Activated CD8-positive, alpha-beta memory T cell treated with anti-CD3 and anti-CD28 coated beads for 36 hours (primary cell): ENCODE measurements around the gene CSNK1G2. TPM values are rescaled to one million over a fixed set of nuclear protein-coding genes. Genes with fewer than 3 reads are reported as not detected.
"Not testable (repeated sequence)": the region's sequence is repeated elsewhere in the genome, so short reads cannot be mapped to it uniquely, and the experiment has no call there.

Experiments used
- CTCF ChIA-PET: fragments of 350-600 bp; sonication (Branson Sonifier 250); formaldehyde crosslinking; loops from one replicate; lab custom pipeline; 2021; ENCODE audit warnings: antibody characterized with exemption; lab: Charles Lee
- POLR2A ChIA-PET: fragments of 350-600 bp; sonication (Branson Sonifier 250); formaldehyde crosslinking; loops from one replicate; lab custom pipeline; 2021; ENCODE audit warnings: antibody characterized with exemption; lab: Charles Lee
- total RNA-seq, 2 experiments: library from RNA; stranded (reverse); gene quantifications; one replicate each; pipeline ENCODE4 v1.2.3, GENCODE V29; 2021

The CSNK1G2 gene
- total RNA-seq, 2 experiments from 2014 or later: 62.9 to 64.7 TPM

DNA sequence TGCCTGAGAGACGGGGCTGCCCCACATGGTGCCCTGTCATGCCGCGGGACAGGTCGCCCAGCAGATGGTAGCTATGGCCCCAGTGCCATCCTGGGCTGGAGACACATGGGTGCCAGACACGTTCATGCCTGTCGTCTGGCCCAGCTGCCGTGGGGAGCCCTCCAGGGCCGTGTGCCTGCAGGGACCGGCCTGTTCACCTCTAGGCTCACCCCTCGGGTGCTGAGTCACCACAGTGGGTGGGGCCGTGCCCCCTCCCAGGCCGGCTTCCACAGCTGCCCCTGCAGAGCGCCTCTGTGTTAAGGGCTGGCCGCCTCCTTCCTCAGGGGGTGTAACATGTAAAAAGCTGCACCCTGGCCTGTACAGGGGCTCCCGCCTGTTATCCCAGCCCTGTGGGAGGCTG, 36.1 kb downstream of the CSNK1G2 start:
- CTCF ChIA-PET: interaction anchor here (0.8 to 0.9 kb wide), 2 partner anchors 14 to 49 kb away, joined by 3 to 5 read pairs; no protein-coding TSS in a partner anchor
- POLR2A ChIA-PET: no interaction called here

DNA sequence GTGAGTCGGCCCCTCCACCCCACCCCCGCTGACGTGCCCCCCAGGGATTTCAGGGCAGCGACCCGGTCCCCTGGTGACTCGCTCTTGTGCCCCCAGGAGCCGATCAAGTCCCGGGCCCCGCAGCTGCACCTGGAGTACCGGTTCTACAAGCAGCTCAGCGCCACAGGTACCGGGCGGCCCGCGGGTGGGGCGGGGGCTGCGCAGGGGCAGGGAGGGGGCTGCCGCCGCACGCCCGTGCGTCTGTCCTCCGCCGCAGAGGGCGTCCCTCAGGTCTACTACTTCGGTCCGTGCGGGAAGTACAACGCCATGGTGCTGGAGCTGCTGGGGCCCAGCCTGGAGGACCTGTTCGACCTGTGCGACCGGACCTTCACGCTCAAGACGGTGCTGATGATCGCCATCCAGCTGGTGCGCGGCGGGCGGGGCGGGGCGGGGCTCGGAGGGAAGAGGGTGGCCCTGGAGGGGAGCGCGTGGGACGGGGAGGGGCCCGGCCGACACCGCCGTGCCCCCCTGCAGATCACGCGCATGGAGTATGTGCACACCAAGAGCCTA, 37.4 kb downstream of the CSNK1G2 start:
- CTCF ChIA-PET: no interaction called here
- POLR2A ChIA-PET: no interaction called here

DNA sequence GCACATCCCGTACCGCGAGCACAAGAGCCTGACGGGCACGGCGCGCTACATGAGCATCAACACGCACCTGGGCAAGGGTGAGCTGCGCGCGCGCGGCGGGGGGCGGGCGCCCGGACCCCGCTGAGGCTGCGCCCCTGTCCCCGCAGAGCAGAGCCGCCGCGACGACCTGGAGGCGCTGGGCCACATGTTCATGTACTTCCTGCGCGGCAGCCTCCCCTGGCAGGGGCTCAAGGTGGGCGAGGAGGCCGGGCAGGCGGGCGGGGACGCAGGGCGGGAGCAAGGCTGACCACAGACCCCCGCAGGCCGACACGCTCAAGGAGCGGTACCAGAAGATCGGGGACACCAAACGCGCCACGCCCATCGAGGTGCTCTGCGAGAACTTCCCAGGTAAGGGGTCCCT, 38.0 kb downstream of the CSNK1G2 start:
- ChIA-PET CTCF (no interaction called here), POLR2A (no interaction called here)

DNA sequence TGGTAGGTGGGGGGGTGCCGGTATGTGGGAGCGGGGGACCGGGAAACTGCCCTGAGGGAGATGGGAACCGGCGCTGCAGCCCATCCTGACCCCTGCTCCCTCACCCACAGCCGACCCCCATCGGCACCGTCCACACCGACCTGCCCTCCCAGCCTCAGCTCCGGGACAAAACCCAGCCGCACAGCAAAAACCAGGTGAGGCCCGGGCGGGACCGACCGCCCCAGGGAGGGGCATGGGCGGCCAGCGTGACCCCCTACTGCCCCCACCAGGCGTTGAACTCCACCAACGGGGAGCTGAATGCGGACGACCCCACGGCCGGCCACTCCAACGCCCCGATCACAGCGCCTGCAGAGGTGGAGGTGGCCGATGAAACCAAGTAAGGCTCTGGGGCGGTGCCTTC, 38.7 kb downstream of the CSNK1G2 start:
- CTCF ChIA-PET: no interaction called here
- POLR2A ChIA-PET: no interaction called here

DNA sequence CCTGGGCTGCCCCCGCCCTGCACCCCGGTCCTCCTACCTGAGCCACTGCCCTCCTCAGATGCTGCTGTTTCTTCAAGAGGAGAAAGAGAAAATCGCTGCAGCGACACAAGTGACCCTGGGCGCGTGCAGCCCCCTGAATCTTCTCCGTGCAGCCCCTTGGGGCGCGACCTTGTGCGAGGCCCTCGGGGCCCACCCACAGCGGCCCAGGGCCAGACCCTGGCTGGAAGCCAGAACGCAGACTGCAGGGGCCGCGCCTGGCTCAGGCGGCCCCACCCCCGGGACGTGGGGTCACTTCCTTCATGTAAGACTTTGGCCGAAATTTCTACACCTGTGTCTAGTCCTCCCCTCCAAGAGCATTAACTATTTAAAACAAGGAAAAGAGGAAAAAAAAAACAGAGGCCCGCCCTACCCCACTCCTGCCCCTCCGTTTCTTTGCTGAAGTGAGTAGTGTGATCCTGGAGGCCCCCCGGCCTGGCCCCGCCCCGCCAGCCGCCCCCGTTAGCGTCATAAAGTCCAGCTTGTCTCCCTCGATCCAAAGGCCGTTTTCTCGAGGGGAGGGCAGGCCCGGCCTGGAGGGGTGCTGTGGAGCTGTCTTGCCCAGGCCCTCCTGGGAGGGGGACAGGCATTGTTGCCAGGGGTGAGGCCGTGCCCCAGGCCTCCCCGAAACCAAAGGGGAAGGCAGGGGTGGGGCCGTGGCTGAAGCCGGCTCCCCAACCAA, 39.3 kb downstream of the CSNK1G2 start:
- CTCF ChIA-PET: no interaction called here
- POLR2A ChIA-PET: no interaction called here

DNA sequence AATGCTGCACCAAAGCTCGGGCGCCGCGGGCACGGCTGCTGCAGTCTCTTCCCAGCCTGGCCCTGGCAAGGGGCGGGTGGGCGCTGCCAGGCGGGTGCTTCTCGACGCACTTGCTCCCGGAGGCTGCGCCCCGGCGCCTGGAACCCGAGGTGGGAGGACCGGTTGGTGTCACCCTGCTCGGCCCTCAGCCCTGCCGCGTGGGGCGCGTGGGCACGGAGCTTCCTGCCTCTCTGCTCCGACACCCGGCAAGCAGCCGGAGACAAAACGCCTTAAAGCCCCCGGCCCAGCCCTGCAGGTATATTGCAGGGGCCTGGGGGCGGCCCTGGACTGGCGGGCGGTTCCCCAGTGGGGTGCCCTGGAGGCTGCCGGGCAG, 39.8 kb downstream of the CSNK1G2 start:
- POLR2A ChIA-PET: no interaction called here
- CTCF ChIA-PET: no interaction called here

DNA sequence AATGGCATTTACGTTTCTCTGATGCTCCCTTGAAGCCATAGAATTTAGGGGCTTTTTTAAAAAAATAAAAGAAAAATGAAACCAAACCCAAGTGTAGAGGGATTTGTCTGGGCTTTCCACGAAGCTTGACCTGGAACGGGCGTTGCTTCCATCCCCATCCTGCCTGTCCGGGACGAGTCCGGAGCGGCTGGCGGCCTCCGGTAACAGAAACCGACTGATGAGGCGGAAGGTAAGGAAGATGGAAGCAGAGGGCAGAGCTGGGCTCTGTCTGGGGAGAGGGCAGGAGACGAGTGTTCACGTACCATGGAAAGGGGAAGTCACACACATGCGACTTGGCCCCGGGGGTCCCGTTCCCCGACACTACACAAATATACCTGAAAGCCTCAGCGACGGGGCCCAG, 40.3 kb downstream of the CSNK1G2 start:
- ChIA-PET CTCF (interaction anchor here (1.2 kb wide), 1 partner anchor 52 kb away, joined by 4 read pairs; no protein-coding TSS in a partner anchor), POLR2A (no interaction called here)

DNA sequence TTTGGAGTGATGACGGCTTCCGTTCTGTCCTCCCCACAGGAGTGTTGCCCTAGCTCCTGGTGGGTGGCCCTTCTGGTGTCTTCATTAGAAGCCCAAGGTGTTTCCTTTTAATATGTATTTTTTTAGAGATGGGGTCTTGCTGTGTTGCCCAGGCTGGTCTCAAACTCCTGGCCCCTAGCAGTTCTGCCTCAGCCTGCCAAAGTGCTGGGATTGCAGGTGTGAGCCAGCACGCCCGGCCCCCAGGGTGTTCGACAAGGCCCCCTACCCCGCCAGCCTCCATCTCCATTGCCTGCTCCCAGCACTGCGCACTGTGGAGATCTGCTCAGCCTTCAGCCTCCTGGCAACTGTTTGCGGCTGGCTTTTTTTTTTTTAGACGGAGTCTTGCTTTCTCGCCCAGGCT, 43.4 kb downstream of the CSNK1G2 start:
- POLR2A ChIA-PET: no interaction called here

DNA sequence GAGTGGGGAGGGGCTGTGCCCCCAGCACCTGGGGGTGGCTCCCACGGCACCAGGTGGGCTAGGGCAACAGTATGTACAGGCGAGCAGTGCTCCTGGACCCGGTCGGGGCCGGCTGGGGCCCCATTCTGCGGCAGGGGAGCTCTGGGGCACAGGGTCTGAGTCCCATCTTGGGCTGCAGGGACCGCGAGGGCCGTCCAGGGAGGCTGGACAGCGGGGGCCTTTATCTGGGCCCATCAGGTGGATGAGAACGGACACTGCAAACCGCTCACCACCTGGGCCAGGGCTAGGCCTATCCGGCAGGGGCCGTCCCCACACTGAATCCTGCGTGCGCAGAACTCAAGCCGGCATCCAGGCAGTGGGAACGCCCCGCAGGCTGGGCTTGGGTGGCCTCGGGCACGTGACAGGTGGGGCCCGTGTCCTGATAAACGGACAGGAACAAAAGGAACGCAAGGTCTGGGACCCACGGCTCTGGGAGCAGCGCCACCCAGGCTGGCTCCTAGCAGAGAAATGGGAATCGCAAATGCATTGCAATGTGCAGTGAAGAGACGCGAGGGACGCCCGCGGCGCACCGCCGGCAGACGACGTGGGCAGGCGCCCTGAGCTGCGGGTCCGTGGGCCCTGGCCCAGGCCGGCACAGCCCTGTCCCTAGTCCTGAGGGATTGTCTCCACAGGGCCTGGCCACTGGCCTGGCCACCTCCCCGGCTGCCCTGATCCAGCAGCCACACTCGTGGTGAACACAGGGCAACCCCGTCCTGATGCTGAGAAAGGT, 44.8 kb downstream of the CSNK1G2 start:
- CTCF ChIA-PET: no interaction called here
- POLR2A ChIA-PET: no interaction called here

More for the DNA sequence above, 43.4 kb downstream of the CSNK1G2 start:
- CTCF ChIA-PET: no interaction called here

DNA sequence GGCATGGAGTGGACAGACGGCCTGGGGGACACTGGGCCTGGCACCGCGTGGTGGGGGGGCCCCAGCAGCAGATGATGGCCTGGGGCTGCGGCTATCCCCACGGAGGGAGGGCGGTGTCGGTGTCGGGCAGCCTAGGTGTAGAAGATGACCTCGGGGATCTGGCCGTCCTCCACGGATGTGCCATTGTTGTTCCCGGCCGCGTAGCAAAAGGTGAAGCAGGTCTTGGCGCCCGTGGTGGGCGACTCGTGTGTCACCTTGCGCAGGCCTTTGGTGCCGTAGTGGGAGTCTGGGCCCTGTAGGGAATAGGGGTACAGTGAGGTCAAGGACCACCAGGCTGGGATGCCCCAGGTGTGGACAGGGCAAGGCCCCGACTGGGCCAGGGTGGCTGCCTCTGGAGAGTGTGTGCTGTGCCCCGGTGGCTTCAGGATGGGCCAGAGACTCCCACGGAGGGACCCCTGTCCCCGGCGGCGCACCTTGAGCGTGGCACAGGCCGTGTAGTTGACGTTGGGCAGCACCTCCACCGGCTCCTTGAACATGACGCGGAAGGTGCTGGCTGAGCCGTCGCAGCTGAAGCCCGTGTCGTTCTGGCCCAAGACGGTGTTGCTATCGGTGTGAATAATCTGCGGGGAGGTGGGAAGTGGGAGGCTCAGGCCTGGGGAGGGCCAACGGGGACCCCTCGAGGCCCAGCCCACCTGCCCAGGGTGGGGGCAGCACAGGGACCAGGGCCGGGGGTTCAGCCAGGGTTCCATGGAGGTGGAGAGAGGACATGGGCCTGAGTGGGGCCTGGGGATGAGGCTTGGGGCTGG, 45.6 kb downstream of the CSNK1G2 start:
- ChIA-PET POLR2A (no interaction called here), CTCF (no interaction called here)

DNA sequence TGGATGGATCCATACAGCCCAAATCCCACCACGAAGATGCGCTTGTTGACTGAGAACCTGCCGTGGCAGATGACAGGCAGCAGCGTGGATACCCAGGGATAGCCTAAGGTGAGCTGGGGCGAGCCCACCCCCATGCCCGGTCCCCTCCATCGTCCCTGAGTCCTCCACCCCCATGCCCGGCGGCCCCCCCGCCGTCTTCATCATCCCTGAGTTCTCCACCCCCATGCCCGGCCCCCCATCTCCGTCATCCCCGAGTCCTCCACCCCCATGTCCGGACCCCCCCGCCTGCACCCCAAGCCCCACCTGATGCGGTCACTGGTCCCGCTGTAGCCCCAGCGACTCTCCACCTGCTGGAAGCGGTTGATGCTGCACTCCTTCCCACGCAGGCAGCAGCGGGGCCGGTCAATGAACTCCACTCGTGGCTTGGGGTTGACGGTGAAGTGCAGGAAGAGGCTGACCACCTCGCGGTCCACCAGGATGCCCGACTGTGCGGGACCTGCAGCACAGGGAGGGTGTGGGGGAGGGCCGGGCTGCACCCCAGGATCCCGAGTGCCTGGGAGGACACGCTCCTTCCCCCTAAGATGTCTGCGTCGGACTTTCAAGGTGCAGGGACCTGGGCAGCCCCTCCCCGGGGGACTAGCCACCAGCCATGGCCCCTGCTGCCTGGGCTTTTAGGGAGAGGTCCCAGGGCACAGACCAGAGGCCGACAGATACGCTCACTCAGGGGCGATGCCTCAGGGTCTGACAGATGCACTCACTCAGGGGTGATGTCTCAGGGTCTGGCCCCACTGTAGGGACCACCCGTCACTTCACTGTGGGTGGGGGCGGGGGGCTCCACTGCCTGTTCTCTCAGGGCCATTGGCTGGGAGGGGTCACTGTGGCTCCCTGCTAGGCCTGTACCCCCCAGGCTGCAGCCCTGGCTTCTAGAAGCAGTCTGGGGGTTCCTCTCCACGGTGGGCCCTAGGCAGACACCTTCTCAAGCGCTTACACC, 46.5 kb downstream of the CSNK1G2 start:
- CTCF ChIA-PET: no interaction called here
- POLR2A ChIA-PET: no interaction called here

DNA sequence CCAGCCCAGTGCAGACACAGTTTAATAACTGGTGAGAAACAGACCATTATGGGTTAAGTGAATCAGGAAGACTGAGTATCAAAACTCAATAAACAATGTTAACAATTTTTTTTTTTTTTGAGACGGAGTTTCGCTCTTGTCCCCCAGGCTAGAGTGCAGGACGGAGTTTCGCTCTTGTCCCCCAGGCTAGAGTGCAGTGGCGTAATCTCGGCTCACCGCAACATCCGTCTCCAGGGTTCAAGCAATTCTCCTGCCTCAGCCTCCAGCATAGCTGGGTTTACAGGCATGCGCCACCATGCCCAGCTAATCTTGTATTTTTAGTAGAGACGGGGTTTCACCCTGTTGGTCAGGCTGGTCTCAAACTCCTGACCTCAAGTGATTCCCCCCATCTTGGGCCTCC, 47.5 kb downstream of the CSNK1G2 start:
- CTCF ChIA-PET: not testable (repeated sequence)

DNA sequence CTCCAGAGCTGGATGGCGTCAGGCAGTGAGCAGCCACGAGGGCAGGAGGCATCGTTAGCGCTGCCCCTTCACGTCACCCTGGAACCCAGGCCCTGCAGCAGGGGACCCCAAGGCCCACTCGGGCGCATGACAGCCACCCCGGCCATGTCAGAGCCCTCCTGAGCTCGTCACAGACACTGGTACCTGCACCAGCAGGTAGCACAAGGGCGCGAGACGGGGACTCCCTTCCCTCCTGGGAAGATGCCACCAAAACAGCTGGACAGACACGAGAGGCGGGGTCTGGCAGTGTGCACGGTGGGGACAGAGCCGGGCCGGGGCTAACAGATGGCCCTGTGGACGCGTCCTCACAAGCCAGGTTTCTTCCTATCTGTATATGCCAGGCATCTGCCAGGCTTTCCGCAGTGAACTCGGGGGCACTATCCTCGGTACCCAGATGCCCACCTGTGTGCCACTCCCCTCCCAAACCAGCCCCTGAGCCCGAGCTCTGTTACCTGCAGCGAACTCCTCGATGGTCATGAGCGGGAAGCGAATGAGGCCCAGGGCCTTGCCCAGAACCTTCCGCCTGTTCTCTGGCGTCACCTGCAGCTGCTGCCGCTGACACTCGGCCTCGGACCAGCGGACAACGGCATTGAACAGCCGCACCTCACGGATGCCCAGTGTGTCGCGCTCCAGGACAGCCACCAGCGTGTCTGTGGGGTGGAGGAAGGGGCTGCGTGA, 48.7 kb downstream of the CSNK1G2 start:
- ChIA-PET POLR2A (no interaction called here), CTCF (interaction anchor here (0.6 kb wide), 1 partner anchor 48 kb away, joined by 3 read pairs; no protein-coding TSS in a partner anchor)

More for the DNA sequence above, 47.5 kb downstream of the CSNK1G2 start:
- POLR2A ChIA-PET: not testable (repeated sequence)

DNA sequence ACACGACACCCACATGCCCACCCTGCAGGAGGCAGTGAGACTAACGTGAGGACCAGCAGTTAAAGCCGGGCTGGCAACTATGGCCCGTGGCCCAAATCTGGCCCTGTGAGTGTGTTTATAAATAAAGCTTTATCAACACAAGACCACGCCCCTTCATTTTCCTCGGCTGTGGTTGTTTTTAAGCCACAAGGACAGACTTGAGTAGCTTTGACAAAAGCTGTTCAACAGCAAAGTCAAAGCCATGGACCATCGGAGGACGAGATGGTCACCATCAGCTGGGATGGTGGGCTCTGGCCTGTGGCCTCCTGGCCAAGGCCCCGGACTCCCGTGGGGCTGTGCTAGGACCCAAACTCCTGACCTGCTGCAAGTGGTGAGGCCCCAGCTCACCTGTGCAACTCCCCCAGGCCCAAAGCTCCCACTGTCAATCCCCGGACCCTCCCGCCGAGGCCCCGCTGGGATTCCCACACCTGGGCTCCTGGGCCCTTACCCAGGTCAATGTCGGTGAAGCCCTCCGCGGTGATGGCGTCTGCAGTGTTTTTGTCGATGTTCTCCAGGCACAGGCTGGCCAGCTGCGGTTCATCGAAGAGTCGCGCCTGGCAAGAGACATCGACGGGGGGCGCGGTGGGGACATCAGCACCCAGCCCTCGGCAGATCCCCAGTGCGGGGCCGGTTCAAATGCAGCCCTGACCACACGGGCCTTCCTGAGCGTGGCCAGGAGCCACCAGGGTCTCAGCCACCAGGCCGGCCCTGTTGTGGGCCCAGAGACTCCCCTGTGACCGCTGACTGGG, 49.5 kb downstream of the CSNK1G2 start:
- ChIA-PET POLR2A (interaction anchor here (0.5 to 0.6 kb wide), 2 partner anchors 116 to 1112 kb away, joined by 3 to 8 read pairs; no protein-coding TSS in a partner anchor), CTCF (no interaction called here)

DNA sequence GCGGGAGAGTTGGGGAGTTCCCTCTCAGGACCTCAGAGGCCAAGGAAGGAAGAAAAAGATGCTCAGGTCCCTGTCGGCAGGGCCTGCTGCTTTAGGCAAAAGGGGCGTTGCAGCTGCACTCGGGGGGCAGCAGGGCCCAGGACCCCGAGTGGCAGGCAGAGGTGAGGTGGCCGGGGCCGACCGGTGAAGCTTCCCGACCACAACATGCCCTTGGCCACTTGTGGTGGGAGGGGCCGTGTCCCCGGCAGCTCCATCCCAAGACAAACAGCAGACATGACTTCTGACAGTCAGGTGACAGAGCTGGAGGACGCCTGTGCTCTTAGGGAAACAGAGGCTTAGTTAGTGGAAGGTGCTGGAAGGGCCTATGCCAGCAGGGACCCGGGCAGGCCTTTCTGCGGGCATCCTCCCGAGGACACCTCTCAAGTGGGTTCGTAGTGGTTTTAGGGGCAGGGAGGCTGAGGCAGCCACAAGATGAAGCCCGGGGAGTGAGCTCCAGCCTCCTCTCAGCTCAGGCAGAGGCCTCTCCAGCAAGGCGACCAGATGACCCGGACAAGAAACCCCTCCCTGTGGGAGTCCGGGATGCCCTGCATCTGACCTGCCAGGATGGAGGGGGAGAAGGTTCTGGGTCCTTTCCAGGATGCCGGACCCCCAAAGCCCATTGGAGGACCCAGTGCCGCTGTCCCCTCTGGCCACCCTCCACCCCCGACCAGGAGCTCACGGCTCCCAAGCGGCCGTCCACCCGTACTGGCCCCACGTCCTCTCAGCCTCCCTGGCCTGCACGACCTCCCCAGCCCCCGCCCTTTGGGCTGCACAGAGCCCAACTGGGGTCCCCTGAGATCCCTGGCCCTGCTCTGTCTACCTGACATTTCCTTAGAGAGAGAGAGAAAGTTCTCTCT, 50.3 kb downstream of the CSNK1G2 start:
- ChIA-PET CTCF (no interaction called here), POLR2A (interaction anchor here (0.6 kb wide), 2 partner anchors 49 to 117 kb away, joined by 3 to 8 read pairs; no protein-coding TSS in a partner anchor)

DNA sequence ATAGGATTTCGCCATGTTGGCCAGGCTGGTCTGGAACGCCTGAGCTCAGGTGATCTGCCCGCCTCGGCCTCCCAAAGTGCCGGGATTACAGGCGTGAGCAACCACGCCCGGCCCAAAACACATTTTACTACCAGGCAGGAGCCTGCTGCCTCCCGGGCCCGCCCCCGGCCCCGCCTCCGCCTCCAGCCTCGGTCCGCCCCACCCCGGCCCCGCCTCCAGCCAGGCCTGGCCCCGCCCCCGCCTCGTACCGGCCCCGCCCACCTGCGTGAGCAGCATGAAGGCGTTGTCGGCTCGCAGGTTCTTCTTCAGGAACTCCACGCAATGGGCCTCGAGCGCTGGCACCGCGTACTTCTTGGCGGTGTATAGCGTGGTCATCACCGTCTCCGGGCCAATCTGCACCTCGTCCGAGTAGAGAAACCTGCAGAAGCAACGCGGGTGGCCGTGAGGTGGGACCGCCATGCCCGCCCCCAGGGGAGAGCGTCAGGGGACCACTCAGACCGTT, 51.8 kb downstream of the CSNK1G2 start:
- POLR2A ChIA-PET: no interaction called here
- CTCF ChIA-PET: no interaction called here
